Activated B cell treated with CpG ODN at 0.5 μM for 24 hours (primary cell): ENCODE results near the gene OVCH1. TPM values are rescaled to one million over a fixed set of nuclear protein-coding genes. Genes with fewer than 3 reads are reported as not detected.

ENCODE experiments used
- ATAC-seq: fragments of 200-7000 bp; cut with Tn5 transposase; one replicate; pipeline ENCODE4 v1.10.0; 2021; ENCODE audit warnings: low read depth, mild to moderate bottlenecking, moderate library complexity
- CTCF ChIA-PET: fragments of 350-600 bp; sonication (Branson Sonifier 250); formaldehyde crosslinking; loops from one replicate; lab custom pipeline; 2021; ENCODE audit warnings: antibody characterized with exemption; lab: Charles Lee
- POLR2A ChIA-PET: fragments of 350-600 bp; sonication (Branson Sonifier 250); formaldehyde crosslinking; loops from one replicate; lab custom pipeline; 2021; ENCODE audit warnings: antibody characterized with exemption; lab: Charles Lee
- DNase-seq: peaks from one replicate; pipeline ENCODE4 v3.0.0; 2022
- H3K27ac Mint-ChIP-seq: one replicate; pipeline ENCODE4 v1.8.0; 2020; ENCODE audit warnings: mixed read lengths
- H3K27me3 Mint-ChIP-seq: one replicate; pipeline ENCODE4 v1.8.0; 2021; ENCODE audit warnings: mixed read lengths
- H3K36me3 Mint-ChIP-seq: one replicate; pipeline ENCODE4 v1.8.0; 2021; ENCODE audit warnings: low read depth, mixed read lengths
- H3K4me1 Mint-ChIP-seq: one replicate; pipeline ENCODE4 v1.8.0; 2021; ENCODE audit warnings: mixed read lengths
- H3K4me3 Mint-ChIP-seq: one replicate; pipeline ENCODE4 v1.8.0; 2020; ENCODE audit warnings: mild to moderate bottlenecking, mixed read lengths
- H3K9me3 Mint-ChIP-seq: one replicate; pipeline ENCODE4 v1.8.0; 2020; ENCODE audit warnings: mixed read lengths
- intact Hi-C: fragments of 100-400 bp; cut with micrococcal nuclease; formaldehyde crosslinking; loops from one replicate; pipeline ENCODE4 v1.15.1; 2024
- total RNA-seq: library from RNA; stranded (reverse); gene quantifications from 2 replicates; pipeline ENCODE4 v1.2.3, GENCODE V29; 2022
- TF ChIP-seq, protein P1 (sequence below): fragments of 200-600 bp; IDR thresholded peaks from one replicate; pipeline ENCODE4 v1.8.0; 2022; ENCODE audit warnings: antibody characterized with exemption, mild to moderate bottlenecking

OVCH1 gene
- total RNA-seq, 1 donor from 2014 or later, result not detected

DNA sequence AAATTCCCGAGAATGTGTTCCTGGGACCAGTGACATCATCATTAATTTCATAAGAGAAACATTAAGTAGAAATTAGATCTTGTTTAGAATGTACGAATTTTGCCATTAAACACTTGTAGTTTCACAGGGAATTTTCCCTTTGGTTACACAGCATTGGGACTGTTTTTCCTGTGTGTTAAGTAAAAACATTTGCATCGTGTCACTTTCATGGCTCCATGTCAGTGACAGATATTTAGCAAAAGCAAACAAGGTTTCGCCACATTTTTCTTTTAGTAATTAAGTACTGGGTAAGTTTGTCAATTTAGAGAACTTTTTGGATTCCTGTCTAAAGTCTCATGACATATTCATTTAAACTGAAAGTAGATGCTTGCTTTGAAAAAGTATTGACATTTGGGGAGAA lies 45.5 kb upstream of the OVCH1 start:
- Mint-ChIP-seq H3K4me3 (no peak overlapping the region), H3K4me1 (no peaks in the 10 kb centered on the region), H3K9me3 (no peaks in the 10 kb centered on the region), H3K27ac (no peak overlapping the region), H3K27me3 (peaks cover 9% of the 10 kb centered on the region), H3K36me3 (no peaks in the 10 kb centered on the region)
- no peak for ATAC-seq
- ChIA-PET CTCF (no interaction called here), POLR2A (no interaction called here)
- intact Hi-C loops, result no loop called here
- DNase-seq, result no peak
- TF ChIP-seq, protein P1, sequence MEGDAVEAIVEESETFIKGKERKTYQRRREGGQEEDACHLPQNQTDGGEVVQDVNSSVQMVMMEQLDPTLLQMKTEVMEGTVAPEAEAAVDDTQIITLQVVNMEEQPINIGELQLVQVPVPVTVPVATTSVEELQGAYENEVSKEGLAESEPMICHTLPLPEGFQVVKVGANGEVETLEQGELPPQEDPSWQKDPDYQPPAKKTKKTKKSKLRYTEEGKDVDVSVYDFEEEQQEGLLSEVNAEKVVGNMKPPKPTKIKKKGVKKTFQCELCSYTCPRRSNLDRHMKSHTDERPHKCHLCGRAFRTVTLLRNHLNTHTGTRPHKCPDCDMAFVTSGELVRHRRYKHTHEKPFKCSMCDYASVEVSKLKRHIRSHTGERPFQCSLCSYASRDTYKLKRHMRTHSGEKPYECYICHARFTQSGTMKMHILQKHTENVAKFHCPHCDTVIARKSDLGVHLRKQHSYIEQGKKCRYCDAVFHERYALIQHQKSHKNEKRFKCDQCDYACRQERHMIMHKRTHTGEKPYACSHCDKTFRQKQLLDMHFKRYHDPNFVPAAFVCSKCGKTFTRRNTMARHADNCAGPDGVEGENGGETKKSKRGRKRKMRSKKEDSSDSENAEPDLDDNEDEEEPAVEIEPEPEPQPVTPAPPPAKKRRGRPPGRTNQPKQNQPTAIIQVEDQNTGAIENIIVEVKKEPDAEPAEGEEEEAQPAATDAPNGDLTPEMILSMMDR, result no peak

DNA sequence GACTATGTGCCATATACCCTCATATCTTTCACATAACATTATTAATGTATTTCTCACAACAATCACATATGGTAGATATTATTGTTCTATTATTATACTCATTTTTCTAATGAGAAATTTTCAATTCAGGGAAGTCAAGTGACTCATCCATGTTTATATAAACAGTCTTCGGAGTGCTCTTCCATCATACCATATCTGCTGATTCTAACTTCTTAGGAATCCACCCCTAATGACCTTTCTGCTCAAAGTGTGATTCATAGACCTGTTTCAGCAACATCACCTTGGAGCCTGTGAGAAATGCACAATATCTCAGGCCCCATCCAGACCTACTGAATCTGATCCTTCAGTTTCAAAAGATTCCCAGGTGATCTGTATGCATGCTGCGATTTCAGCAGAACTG lies 39.8 kb upstream of the OVCH1 start:
- CTCF ChIA-PET, result no interaction called here
- POLR2A ChIA-PET, result no interaction called here
- ATAC-seq (no peak), DNase-seq (no peak)
- no peaks in the 10 kb centered on the region for H3K9me3 Mint-ChIP-seq
- TF ChIP-seq, protein P1, result no peak
- peaks cover 6% of the 10 kb centered on the region for H3K27me3 Mint-ChIP-seq
- H3K36me3 Mint-ChIP-seq, result no peaks in the 10 kb centered on the region
- H3K4me3 Mint-ChIP-seq, result no peak overlapping the region
- H3K4me1 Mint-ChIP-seq, result no peaks in the 10 kb centered on the region
- H3K27ac Mint-ChIP-seq, result no peak overlapping the region
- intact Hi-C loops, result no loop called here

DNA sequence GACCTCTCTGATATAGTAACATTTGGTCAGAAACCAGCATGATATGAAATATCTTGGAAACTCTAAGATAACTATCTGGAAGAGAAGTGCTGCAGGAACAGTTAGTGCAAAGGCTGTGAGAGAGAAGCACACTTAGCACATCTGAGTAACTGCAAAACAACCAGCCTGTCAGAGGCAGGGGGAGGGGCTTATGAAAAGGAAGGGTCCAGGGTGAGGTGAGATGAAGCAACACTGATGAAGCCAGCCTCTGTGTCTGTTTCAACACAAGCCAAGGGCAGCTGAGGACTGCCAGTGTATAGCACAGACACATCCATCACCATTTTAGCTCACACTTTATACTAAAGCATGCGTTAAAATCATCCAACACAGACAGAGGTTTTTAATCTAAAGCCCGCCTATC lies 37.4 kb upstream of the OVCH1 start:
- Mint-ChIP-seq H3K27ac (no peak overlapping the region), H3K27me3 (peaks cover 6% of the 10 kb centered on the region), H3K9me3 (no peaks in the 10 kb centered on the region), H3K36me3 (no peaks in the 10 kb centered on the region), H3K4me3 (no peak overlapping the region), H3K4me1 (no peaks in the 10 kb centered on the region)
- intact Hi-C loops, result no loop called here
- TF ChIP-seq, protein P1, result no peak
- POLR2A ChIA-PET, result no interaction called here
- CTCF ChIA-PET, result no interaction called here
- DNase-seq, result no peak
- no peak for ATAC-seq

DNA sequence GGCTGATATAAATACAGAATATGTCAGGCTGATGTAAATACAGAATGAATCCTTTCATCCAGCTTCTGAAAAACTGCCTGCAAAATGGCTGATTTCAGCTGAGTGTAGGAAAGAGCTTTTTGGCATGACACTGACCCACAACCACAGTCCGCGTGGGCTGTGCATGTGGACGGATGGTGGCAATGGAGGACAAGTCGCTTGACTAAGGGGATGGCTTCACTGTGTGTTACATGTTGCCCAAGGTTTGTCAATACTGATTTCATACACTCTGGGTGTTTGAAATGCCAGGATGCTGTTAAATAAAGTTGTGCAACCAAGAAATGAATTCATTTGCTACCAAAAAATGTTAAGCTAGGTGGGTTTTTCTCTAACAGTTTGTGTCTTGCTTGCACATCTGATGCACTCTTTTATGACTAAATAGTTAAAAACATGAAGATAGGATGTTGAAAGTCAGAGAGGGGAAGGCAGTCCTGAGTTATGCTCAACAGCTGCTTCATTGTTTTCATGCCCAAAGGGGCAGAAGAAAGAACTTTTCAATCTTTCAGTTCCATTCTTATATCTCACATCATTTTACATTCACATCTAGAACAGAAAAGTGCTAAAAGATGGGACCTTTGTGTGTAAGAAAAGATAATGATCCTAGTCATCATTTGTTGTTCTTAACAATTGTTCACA lies 36.5 kb upstream of the OVCH1 start:
- no peak overlapping the region for H3K4me3 Mint-ChIP-seq
- ATAC-seq (no peak), DNase-seq (no peak)
- CTCF ChIA-PET, result interaction anchor here (1.1 kb wide), 1 partner anchor 14 kb away, joined by 3 read pairs; no protein-coding TSS in a partner anchor
- TF ChIP-seq, protein P1, result no peak
- H3K27me3 Mint-ChIP-seq, result peaks cover 6% of the 10 kb centered on the region
- H3K36me3 Mint-ChIP-seq, result no peaks in the 10 kb centered on the region
- no peaks in the 10 kb centered on the region for H3K4me1 Mint-ChIP-seq
- H3K9me3 Mint-ChIP-seq, result no peaks in the 10 kb centered on the region
- intact Hi-C loops, result no loop called here
- POLR2A ChIA-PET, result no interaction called here
- no peak overlapping the region for H3K27ac Mint-ChIP-seq

DNA sequence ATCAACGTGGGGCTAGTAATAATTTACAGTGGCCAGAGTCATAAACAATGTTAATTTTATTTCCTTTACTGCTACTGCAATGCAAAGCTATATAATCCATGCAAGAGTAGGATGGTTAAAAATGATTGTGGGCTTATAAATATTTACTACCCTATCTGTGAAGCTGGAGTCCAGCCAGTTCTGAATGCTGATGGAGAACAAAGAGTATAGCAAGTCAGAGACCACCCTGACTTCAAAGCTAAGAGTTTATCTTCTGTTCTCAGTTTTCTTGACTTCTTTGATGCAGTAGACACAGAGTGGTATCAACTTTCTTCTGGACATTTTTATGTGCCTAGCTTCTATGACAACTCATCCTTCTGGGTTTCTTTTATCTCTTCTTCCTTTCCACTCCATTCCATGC lies 34.0 kb upstream of the OVCH1 start:
- CTCF ChIA-PET, result no interaction called here
- Mint-ChIP-seq H3K36me3 (no peaks in the 10 kb centered on the region), H3K9me3 (no peaks in the 10 kb centered on the region), H3K27me3 (peaks cover 8% of the 10 kb centered on the region), H3K4me1 (no peaks in the 10 kb centered on the region), H3K4me3 (no peak overlapping the region), H3K27ac (no peak overlapping the region)
- TF ChIP-seq, protein P1, result no peak
- ATAC-seq (no peak), DNase-seq (no peak)
- POLR2A ChIA-PET, result no interaction called here
- intact Hi-C loops, result no loop called here
